ENCODE data around the gene PIGU.

Gene PIGU

DNA sequence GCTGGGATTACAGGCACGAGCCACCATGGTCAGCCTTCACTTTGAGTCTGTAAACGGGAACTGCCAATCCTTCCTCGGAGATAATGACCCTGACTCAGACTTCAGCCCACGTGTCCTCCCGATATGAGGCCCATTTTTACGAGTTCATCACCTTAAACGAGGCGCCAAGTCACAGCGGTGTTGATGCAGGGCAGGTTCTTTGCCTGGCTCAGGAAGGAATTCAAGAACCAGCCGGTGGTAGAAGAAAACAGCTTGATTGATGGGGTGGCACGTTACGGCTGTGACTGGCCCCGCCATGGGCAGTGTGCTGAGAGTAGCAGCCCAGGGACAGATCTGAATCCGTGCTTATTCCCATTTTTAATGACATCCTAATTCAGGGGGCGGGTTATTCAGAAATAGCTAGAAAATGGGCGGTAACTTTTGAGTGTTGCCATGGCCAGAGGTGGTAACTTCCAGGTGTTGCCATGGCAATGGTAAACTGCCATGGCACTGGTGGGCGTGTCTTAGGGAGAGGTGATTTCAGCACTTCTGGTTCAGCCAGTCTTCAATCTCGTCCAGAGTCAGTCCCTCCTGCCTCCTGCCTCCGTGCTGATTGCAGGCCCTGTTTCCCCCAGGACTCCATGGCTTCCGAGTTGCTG, 127.5 kb downstream of the PIGU start:
- peak in 1 of 2 experiments; percentile 11 for DNase-seq

DNA sequence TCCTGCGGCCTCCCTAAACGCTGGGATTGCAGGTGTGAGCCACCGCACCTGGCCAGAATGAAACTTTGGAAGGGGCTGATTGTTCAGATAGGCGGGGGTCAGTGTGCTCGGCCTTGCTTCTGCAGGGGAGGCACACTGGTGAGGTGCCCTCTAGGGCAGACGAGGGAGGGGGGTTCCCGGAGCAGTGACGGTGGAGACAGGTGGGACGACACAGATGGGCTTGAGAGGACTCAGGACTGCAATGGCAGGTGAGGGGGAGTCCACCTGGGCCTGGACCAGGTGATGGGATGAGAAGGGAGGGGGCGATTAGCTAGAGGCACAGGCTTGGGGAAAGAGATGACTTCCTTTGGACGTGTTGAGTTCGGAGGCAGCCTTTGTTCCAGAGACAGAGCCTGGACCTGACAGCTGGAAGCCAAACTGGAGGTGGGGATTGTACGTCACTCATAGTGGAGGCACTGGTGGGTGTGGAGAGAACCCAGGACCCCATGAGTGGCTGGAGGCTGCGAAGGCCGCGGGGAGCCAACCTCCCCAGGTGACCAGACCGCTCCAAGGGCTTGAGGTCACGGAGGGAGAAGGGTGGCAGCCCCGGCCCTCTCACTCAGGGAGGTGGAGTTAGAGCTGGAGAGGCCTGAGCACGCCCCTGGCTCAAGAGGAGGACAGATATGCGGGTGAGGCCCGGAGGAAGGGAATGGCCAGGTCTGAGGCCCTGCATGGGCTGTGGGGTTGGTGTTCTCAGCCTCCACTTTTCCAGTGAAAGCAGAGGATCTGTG, 128.9 kb downstream of the PIGU start:
- no peak for DNase-seq

DNA sequence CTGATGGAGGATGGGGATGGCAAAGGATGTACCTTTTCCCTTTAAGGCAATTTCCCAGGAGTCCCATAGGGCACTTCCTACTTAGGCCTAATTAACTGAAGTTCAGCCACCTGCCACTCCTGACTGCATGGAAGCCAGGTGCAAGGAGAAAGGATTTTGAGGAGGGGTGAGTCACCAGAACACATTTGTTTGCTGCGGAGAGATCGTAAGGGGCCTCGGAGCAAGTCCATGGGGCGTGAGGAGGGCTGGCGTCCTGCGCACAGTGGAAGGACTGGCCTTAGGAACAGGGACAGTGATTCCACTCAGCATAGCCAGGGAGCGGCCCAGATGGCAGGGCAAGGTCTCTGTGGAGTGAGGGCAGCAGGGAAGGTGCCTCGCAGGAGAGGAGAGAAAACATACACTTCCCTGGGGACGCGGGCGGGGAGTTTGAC, 130.1 kb downstream of the PIGU start:
- DNase-seq, result peak; percentile 67 to 82

DNA sequence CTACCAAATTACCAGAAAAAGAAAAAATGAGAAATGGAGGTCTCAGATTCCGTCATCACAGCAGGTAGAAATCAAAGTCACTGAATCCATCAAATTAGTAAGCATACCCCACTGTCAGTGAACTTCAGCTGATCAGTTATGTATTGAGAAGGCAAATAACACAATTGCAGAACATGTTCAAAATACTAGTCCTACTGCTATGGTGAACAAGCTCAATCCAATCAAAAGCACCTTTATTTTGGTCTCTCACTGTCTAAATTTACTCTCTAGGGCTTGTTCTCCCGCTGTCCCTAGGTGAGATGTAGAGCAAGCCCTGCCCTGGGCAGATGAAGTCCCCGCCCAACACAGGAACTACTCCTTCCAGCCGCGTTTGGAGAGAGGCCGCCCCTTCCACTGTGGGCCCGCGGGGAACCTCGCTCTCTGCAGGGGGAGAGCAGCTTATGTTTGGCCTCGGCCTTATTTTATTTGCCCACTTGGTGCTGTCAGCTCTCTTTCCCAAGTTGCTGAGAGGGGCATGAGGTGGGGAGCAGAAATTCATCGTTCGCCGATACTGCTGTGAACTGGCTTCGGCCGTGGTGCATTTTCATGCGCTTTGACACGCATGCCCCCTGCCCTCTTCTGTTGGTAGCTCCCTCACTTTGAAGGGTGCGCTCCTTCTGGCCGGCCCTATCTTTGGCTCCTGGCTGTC, 132.6 kb downstream of the PIGU start:
- no peak for DNase-seq

DNA sequence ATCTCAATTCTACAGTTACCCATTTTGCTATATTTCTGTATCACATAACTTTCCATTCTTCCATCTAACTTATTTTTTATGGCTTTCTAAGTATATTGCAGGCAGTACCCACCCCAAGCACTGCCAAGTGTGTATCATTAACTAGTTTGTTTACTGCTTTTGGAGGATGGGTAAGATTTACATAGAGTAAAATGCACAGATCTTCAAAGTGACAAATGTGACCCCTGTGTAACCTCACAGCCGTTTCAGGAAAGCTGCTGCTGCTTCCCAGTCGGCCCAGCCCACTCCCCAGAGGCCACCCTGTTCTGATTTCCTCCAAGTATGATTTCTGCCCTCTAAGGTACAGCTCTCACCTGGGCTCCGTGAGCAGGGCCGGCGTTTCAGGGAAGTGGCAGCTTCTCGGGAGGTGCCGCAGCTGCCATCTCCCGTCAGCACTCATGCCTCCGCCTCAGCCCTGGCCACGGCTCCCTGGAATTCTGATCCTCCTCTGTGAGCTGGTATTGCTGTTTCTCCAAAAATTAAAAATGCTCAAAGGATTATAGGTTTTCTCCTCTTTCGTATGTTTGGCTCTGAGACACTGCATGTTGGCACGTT, 133.3 kb downstream of the PIGU start:
- DNase-seq, result no peak

DNA sequence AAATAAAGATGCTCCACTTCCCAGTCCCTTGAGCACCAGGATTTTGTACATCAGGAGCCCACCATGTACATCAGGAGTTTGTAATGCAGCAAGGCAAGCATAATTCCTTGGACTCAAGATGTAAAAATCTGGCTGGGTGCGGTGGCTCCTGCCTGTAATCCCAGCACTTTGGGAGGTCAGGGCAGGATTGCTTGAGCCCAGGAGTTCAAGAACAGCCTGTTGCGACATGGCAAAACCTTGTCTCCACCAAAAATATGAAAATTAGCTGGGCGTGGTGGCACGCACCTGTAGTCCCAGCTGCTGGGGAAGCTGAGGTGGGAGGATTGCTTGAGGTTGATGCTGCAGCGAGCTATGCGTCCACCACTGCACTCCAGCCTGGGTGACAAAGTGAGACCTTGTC, 134.5 kb downstream of the PIGU start:
- DNase-seq, result no peak

DNA sequence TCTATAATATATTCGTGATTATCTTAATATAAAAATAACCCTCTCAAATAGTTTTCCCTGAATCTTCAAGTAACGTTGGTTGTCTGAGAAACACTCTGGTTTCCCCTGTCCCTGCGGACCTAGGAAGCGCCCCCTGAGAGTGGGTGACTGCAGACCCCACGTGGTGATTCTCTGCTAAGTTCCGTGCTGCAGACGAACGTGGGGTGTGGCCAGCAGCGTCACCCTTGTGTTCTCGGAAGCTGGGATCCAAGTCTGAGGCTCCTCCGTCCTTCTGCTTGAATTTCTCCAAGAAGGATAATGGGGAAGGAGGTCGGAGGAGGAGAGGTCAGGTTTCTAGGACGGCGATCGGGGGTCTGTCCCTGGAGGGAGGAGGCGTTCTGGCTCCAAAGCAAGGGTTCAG, 135.0 kb downstream of the PIGU start:
- DNase-seq, result no peak

DNA sequence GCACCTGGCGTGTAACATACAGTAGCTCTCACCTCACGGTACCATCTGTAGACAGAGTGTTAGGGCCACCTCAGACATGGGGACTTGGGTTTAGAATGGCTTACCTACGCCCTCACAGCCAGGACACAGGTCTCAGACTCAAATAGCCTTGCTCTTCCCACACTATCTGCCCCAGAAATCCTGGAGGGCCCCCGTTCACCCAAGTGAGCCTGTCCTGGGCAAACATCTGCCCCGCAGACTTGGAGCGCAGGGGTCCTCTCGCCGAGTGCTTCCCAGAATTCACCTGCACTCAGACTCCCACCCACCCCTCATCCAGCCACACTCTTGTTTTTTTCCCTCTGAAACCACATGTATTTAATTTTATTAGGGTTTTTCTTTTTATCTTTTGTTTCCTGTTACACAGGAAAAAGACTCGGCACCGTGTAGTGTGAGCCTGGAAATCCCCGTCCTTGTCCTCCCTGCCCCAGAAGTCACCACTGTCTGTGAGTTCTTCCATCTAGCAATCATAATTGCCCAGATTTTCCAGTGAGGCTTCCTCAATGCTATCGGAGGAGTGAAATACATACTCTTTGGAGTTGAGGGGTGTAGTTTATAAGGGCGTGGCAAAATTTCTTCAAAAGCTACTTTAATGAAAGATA, 135.5 kb downstream of the PIGU start:
- DNase-seq, result no peak

DNA sequence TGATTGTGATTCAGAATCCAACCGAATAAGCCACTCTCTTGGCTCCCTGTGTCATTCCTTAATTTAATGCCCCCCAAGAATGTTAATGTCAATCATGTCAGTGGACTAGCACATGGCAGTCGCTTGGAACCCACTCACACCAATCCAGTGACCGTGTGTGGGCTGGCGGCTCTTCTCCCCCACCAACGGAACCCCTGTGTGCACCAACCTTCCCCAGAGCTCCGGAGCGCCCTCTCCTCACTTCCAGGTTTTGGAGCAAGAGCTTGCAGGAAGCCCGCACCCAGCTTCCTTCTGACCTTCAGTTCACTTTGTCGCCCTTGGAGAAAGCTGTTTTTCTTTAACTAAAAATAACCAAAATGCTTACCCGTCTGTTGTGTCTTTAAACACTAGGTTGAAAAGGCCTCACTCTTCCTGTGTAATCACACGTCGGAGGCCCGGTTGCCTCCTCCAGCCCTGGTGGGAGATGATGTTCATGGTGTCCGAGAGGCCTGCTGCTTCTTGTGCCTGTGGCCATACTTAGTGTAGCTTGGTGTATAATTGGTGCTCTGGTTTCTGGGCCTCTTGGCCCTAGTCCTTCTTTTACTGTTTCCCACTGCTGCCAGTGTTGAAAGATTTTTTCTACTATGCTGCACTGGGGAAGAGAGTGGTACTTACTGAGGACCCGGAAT, 136.2 kb downstream of the PIGU start:
- no peak for DNase-seq

DNA sequence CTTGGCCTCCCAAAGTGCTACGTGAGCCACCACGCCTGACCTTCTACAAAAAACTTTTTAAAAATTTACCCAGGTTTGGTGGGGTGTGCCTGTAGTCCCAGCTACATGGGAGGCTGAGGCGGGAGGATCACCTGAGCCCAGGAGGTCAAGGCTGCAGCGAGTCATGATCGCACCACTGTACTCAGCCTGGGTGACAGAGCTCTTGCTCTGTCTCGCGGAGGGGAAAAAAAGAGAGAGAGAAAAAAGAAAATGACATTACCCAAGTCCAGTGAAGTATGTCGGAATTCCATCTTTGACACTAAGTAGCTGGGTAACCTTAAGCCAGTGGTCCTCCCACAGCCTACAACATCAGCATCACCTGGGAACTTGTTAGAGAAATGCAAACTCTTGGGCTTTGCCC, 137.1 kb downstream of the PIGU start:
- DNase-seq, result no peak

DNA sequence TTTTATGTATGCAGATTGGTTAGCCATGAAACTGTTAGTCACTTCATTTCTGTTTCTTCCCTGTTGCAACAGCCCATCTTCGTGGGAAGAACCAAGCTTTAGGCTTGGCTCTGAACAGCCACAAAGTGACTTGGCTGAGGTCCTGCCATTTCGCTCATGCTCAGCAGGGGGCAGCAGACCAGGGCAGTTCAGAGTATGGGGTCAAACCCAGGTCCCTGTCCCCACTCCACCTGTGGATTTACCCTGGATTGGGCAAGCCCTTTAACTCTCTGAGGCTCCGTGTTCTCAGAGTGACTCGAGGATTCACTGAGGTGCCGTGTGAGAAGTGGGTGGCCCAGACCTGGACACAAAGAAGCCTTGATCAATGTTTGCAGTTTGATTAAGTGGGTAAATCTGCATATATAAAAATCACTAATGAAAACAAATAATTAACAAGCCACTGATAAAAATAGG, 138.2 kb downstream of the PIGU start:
- no peak for DNase-seq

DNA sequence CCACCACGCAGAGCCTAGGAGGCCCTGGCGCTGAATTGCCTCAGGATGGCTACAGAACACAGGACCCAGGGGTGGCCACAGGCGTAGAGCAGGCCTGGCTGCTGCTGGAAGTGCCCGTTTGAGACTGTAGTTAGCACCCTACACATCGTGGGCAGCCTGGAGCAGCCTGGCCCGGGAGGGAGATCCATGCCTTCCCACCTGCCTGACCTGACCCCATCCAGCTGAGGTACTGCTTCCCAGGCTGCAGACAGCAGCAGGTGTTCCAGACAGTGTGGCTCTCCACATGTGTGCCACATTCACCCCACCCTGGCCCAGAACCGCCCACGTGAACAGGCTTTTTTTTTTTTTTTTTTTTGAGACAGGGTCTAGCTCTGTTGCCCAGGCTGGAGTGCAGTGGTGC, 139.2 kb downstream of the PIGU start:
- DNase-seq, result no peak

DNA sequence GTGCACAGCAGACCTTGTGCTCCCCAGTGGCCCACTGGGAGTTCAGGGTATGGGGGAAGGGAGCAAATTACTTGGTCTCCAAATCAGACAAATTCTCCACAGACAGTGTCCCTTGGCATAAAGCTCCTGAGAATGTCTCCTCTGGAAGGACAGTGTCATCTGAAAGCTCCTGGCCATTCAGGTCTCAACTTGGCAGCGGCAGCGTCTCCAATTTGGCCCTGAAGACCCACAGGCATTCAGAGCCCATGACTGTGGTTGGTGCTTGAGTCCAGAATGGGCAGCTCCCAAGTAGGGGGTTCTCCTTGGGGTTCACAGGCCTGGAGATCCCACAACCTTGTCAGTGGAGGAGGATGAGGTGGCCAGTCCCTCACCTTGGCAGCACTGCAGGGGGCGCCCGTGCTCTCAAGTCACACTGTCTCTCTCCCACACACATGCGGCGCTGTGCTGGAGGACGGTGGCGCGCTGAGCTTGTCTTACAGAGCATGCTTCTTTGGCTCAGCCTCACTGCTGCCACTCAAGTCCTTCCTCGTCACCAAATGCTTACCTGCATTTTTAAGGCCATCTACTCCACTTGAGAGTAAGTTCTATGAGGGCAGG, 140.0 kb downstream of the PIGU start:
- peak in 1 of 2 experiments; percentile 2 for DNase-seq

DNA sequence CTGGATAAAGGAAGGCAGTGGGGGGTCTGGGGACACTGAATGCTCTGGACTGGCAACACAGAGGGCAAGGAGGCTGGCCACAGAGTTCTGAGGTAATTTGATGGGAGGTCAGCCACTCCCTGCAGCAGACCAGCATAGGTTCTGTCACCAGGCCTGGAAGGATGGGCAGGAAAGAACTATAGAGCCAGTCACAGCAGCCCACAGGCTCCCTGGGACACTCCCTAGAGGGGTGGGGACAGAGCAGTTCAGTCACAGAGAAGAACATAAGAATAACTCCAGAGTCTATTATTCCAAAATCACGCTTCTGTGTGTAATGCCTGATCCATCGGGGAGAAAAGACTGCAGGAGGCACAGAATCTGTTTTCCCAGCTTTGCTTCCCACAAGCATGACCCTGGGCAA, 141.0 kb downstream of the PIGU start:
- no peak for DNase-seq

DNA sequence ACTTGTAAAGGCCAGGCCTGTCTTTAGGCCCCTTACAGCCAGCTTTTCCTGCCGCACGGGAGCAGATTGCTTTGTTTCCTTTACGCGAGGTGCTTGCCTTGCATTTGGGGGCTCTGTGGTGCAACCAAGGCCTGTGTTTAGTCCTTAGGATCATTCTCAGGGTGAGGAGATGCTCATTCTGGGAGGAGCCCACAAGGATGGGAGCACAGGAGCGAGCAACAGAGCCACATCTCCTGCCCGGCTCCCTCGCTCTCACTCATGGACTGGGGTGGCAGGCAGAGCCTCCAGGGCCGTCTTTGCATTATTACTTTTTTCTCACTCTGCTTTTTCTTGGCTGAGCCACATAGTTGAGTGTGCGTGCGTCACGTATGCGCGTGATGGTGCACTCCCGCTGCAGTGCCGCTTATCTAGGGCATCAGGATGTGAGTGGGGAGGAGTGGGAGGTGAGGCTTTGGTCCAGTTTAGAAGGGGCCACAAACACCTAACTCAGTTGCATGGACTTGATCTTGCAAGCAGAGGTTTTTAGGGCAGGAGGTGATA, 141.5 kb downstream of the PIGU start:
- no peak for DNase-seq

DNA sequence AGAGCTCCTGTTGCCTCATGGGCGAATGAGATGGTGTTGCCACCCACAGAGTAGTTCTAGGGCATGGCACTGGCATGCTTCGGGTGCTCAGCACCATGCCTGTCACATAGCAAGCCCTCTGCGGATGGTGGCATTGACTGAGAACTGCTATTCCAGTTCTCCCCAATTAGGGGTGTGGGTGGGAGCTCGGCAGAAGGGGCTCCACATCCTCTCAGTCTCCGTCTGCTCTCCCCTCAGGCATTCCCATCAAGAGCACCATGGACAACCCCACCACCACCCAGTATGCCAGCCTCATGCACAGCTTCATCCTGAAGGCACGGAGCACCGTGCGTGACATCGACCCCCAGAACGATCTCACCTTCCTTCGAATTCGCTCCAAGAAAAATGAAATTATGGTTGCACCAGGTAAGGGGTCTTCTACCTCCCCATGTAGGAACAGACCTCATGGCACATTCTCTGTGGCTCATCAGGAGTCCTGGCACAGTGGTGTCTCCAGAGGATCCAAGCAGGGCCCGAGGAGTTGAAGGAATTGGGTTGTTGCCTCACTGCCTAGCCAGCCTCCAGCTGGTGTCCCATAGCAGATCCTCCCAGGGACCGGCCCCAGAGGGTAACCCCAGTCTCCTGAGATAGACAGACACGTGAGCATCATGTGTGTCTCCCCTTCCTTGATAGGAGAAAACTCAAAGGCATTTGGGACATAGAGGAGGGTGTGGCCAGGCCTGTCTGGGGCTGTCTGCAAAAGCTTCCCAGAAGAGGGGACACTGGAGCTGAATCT, 142.3 kb downstream of the PIGU start:
- DNase-seq, result no peak

DNA sequence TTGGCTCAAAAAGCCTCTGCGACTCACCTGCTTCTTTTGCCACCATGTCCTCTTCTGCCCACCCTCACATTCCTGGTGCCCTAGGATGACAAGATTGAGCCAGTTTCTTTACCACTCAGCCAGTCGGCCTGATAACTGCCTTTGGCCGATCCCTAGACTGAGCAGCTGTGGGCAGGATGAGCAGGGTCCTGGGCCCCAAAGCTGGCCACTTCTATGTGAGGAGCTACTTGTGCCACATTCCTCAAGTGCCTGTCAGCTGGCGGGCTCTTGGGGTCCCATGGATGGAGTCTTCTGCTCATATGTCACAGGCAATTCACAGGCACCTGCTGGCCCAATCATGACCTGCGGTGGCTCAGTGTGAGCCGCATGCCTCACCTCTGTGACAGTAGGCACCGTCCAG, 144.1 kb downstream of the PIGU start:
- DNase-seq, result no peak

DNA sequence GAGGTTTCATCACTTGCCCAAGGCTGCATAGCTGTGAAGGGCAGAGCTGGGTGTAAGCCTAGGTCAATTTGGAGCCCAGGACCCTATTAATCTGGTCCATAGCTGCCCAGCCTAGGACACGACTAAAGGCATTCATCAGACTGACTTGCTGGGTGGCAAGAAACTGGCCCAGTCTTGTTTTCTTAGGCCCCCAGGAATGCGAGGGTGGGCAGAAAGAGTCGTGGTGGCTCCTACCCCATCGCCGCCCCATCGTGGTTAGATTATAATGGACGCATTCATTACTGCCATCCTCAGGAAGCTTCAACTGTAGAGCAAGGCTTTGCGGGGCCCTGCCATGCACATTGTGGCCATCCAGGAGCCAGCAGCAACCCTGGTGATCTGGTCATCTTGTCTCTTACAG, 144.6 kb downstream of the PIGU start:
- DNase-seq, result no peak

DNA sequence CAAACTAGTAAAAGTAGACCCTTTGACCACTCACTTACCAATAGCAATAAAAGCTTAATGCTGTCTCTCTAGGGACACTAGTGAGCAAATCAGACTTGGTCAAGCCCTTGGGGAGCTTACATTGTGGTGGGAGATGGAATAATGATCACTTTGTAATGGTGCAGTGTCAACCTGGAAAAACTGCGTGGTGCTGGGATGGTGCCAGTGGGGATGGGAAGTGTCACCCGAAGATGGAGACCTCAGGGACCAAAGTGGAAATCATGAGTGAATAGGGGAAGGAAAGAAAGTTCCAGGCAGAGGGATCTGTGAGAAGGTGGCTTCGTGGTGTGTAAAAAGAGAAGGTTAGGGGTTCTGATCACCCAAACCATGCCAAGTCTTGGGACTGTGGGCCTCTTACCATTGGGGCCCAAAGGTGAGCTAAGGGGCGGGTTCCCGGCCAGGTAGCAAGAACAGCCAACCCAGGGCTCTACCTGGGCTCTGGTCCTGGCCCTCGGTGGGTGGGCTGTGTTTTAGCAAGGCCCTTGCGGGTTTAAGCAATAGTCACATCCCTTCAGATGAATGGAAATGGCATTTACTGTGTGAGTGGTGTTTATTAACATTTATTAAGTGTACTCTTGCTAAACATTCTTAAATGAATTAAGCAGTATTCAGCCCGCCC, 145.2 kb downstream of the PIGU start:
- no peak for DNase-seq

DNA sequence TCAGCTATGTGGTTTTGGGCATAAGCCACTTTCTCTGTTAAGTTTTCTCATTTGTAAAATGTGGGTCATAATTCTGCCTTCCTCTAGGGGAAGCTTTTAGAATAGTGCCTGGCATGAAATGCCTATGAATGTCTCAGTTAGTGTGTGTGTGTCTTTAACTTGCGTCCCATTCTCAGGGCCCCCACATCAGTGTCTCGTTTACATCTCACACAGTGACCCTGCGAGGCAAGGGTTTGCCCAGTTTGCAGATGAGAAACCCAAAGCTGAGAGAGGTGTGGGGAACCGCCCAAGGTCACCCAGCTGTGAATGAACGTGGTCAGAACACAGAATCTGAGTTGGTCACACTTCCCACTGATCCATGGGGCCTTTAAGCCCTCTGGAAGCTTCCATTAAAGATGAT, 146.6 kb downstream of the PIGU start:
- no peak for DNase-seq
